ENCODE results near the gene APC.
"Not testable (repeated sequence)": the region's sequence is repeated elsewhere in the genome, so short reads cannot be mapped to it uniquely, and the experiment has no call there.

The APC gene

GRCh38 chr5:112857866-112858265 is 120.2 kb downstream of the APC start:
- DNase-seq (ENCODE audit: low spot score): no peak

GRCh38 chr5:112860571-112860928 is 122.9 kb downstream of the APC start:
- not testable (repeated sequence) for DNase-seq (ENCODE audit: low spot score)

GRCh38 chr5:112860929-112861637 is 123.4 kb downstream of the APC start, which contains the start of gene SRP19:
TSS of gene SRP19 (plus strand) at chr5:112861287. CDS start at chr5:112861377, 90 bp downstream.
- peak; percentile 96 for DNase-seq (ENCODE audit: low spot score)

- DNase-seq (ENCODE audit: low spot score): no peak
Measured at GRCh38 chr5:112861638-112861985, 123.9 kb downstream of the APC start.

GRCh38 chr5:112862085-112862484 is 124.4 kb downstream of the APC start:
- no peak for DNase-seq (ENCODE audit: low spot score)

- no peak for DNase-seq (ENCODE audit: low spot score)
Measured at GRCh38 chr5:112863549-112863948, 125.9 kb downstream of the APC start.

GRCh38 chr5:112865128-112865527 is 127.4 kb downstream of the APC start:
- no peak for DNase-seq (ENCODE audit: low spot score)

GRCh38 chr5:112866739-112867138 is 129.1 kb downstream of the APC start:
- DNase-seq (ENCODE audit: low spot score): no peak

GRCh38 chr5:112867411-112867810 is 129.7 kb downstream of the APC start:
- no peak for DNase-seq (ENCODE audit: low spot score)

- no peak for DNase-seq (ENCODE audit: low spot score)
Measured at GRCh38 chr5:112869948-112870347, 132.3 kb downstream of the APC start.

- DNase-seq (ENCODE audit: low spot score): no peak
Measured at GRCh38 chr5:112870966-112871365, 133.3 kb downstream of the APC start.

GRCh38 chr5:112876362-112876761 is 138.7 kb downstream of the APC start:
- DNase-seq (ENCODE audit: low spot score): no peak

GRCh38 chr5:112878101-112878500 is 140.4 kb downstream of the APC start:
- no peak for DNase-seq (ENCODE audit: low spot score)

- no peak for DNase-seq (ENCODE audit: low spot score)
Measured at GRCh38 chr5:112878760-112879159, 141.1 kb downstream of the APC start.

GRCh38 chr5:112880219-112880964 is 142.7 kb downstream of the APC start:
- DNase-seq (ENCODE audit: low spot score): no peak

- no peak for DNase-seq (ENCODE audit: low spot score)
Measured at GRCh38 chr5:112883192-112883591, 145.5 kb downstream of the APC start.

- peak; percentile 53 for DNase-seq (ENCODE audit: low spot score)
Measured at GRCh38 chr5:112885001-112885400, 147.3 kb downstream of the APC start.

- DNase-seq (ENCODE audit: low spot score): no peak
Measured at GRCh38 chr5:112886975-112887374, 149.3 kb downstream of the APC start.

GRCh38 chr5:112892066-112892465 is 154.4 kb downstream of the APC start:
- not testable (repeated sequence) for DNase-seq (ENCODE audit: low spot score)

- no peak for DNase-seq (ENCODE audit: low spot score)
Measured at GRCh38 chr5:112892776-112893175, 155.1 kb downstream of the APC start.

- DNase-seq (ENCODE audit: low spot score): peak; percentile 28
Measured at GRCh38 chr5:112895682-112896081, 158.0 kb downstream of the APC start.

All from putamen (tissue), 1 donor.